Measurements from ENCODE around the gene PPP1R36. TPM values are rescaled to one million over a fixed set of nuclear protein-coding genes. Genes with fewer than 3 reads are reported as not detected.

PPP1R36 gene
- 0.16 TPM in 1 of 2 replicates, not detected in the other for total RNA-seq

DNA sequence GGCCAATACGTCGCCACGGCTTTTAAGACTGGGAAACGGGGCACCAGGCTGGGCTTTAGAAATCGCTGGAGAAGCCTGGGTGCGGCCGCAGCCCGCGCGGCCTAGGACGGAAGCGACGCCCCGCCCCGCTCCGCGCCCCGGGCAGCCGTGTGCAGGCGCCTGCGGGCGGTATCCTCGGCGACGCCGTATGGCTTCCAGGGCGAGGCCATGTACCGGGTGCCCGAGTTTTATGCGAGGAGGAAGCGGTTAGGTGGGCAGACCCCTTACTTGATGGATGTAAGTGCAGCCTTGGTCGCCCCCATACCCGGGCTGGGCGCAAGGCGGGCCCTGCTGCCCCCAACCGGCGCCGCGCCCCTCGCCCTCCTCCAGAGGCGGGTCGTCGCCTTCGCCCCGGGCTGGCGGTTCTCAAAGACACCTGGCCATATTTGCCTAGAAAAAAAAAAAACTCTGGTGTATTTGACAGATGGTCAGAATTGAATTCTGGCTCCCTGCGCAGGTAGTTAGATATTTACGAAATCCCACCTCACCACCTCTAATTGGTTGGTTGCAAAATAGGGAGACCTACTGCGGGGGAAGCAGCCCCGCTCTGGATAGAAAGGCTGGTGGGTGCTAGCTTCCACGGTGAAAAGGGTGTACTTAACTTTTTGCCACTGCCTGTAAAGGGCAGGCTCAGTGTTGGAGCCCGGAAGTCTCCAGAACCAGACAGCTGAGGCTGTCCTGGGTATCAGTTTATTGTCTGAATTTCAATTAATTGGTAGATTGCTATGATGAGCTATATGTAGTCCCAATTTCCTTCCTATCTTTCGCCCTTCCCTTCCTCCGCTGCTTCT lies at the start of gene PPP1R36:
PPP1R36 (plus strand) TSS at position 171 of the 830 bp plus-strand sequence; CDS start at position 208, 37 bp downstream.

DNA sequence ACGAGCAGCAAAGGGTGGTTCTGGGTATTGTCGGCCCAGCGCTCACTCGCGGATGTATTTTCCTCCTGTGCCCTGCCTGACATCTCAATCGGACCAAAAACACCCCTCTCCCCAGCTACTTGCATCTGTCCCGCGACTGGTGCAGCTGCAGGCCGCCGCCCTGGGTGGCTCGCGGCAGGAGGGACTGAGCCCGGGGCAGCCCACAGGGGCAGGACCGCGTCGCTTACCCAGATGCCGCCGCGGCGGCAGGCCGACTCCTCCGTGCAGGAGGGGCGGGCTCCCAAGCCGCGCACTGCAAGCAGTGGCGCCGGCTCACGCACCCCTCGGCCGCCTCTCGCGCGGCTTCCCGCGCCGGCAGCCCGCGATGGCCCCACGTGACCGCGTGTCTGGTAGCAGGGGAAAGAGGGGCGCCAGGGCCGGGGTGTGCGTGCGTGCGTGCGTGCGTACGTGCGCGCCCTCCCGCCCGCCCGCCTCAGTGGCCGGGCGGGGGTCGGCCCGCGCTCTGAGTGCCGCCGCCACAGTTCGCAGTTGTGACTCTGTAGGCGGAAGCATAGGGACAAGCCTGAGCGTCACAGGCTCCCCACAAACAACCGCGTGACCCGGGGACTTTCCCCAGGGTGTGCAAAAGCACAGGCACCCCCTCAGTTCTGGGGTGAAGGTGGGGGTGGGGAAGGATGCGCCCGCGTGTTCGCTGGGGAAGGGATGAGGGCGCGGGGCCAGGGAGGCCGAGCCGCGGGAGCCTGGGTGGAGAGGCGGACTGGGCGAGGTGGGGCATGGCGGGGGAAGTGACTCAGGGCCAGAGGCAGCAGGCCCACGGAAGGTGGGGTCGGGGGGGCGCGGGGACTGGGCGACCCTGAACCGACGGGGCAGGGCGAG lies 46.1 kb upstream of the PPP1R36 start, which contains the start of gene ZBTB25:
ZBTB25 (minus strand) TSS at position 405 of the 876 bp plus-strand sequence. CDS start 13,305 bp downstream, outside the sequence.

GRCh38 chr14:64504310-64504896 lies 45.4 kb upstream of the PPP1R36 start, which contains the start of gene ZBTB1:
TSS of gene ZBTB1 (plus strand) at chr14:64504770. CDS start at chr14:64521505, 16,735 bp downstream.

DNA sequence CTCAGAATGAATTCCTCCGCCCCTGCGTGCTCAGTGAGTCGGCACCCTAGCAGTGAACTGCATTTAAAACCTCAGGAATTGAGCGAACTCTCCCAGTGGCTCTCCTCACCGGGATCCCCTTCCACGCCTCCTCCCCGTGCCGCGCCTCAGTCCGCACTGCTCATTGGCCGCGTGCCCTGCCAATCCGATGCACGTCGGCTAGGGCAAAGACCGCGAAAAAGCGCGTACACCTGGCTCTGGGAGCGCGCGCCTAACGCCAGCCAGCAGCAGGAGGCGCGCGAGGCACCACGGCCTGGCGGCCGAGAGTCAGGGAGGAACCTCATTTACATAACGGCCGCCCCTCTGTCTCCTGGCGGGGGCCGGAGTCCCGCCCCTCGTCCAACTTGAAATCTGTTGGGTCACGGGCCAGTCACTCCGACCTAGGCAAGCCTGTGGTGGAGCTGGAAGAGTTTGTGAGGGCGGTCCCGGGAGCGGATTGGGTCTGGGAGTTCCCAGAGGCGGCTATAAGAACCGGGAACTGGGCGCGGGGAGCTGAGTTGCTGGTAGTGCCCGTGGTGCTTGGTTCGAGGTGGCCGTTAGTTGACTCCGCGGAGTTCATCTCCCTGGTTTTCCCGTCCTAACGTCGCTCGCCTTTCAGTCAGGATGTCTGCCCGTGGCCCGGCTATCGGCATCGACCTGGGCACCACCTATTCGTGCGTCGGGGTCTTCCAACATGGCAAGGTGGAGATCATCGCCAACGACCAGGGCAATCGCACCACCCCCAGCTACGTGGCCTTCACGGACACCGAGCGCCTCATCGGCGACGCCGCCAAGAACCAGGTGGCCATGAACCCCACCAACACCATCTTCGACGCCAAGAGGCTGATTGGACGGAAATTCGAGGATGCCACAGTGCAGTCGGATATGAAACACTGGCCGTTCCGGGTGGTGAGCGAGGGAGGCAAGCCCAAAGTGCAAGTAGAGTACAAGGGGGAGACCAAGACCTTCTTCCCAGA lies 9.3 kb upstream of the PPP1R36 start, which contains the start of gene HSPA2:
HSPA2 (plus strand) TSS at position 534 of the 995 bp plus-strand sequence; CDS start at position 643, 109 bp downstream.

Other genes starting within 250 kb of the PPP1R36 start
- 19.9 and 24.8 TPM in 2 replicates for gene MTHFD1, start 161.6 kb upstream of the PPP1R36 start, total RNA-seq
- 0.32 and 0.36 TPM in 2 replicates for gene AKAP5, start 84.5 kb upstream of the PPP1R36 start, total RNA-seq
- 4.4 and 5.6 TPM in 2 replicates for gene ZBTB25, start 46.1 kb upstream of the PPP1R36 start, total RNA-seq
- gene ZBTB1, start 45.2 kb upstream of the PPP1R36 start, total RNA-seq: 28.7 and 40.3 TPM in 2 replicates
- 4.9 and 7.9 TPM in 2 replicates for gene HSPA2, start 9.2 kb upstream of the PPP1R36 start, total RNA-seq
- gene PLEKHG3, start 154.5 kb downstream of the PPP1R36 start, total RNA-seq: 12.6 and 14.4 TPM in 2 replicates